8988T (cell line): Measurements from ENCODE around the gene SEPTIN7.
A peak's percentile ranks its signal among the peaks of the same experiment; 100 is the strongest.
"Not testable (repeated sequence)": the region's sequence is repeated elsewhere in the genome, so short reads cannot be mapped to it uniquely, and the experiment has no call there.

Experiments used
- DNase-seq: peaks from one replicate; pipeline ENCODE4 v3.0.0; 2011

SEPTIN7 gene

DNA sequence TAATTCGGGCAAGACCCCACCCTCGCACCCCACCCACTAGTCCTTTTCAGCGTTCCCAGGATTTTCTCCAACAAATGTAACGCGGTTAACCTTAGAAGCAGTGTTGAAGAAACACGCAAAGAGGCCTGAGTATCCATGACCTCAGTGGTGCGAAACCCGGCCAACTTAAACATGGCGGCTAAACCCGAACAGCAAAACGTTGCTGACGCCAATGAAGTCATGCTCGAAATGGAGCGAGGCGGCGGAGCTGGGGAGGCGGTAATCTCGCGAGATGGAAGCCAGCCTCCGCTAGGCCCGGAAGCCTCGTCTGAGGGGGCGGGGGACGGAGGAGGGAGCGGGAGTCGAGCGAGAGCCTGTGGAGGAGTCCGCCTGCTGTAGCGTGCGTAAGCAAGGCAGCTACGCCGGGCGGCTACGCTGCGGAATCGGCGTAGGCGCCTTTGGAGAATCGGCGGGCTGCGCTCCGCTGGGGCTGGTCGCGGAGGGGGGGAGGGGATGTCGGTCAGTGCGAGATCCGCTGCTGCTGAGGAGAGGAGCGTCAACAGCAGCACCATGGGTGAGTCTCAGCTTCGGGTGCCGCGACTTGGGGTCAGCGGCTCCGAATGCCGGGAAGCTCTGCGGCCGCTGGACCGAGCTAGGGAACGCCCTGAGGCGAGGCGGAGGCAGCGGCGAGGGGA is at the start of gene SEPTIN7:
Gene SEPTIN7 (plus strand): TSS at position 340 of the 674 bp plus-strand sequence. CDS start 153 bp downstream, at position 493.
- DNase-seq: peak; percentile 69

DNA sequence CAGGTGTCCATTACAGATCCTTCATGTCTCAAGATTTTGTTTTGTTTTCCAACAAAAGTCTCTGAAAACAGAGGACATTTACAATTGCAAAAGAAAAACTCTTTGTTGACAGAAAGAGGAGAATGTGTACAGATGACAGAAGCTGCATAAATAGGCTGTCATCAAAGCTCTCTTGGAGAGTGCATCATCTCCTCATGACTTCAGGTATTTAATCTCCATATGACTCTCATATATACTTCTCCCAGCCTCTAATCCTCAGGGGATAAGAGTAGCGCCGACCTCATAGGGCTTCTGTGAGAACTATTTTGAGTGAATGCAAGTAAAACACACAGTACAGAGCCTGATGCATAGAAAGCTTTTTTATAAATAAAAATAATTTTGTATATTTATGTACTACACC is 48.1 kb upstream of the SEPTIN7 start:
- no peak for DNase-seq

DNA sequence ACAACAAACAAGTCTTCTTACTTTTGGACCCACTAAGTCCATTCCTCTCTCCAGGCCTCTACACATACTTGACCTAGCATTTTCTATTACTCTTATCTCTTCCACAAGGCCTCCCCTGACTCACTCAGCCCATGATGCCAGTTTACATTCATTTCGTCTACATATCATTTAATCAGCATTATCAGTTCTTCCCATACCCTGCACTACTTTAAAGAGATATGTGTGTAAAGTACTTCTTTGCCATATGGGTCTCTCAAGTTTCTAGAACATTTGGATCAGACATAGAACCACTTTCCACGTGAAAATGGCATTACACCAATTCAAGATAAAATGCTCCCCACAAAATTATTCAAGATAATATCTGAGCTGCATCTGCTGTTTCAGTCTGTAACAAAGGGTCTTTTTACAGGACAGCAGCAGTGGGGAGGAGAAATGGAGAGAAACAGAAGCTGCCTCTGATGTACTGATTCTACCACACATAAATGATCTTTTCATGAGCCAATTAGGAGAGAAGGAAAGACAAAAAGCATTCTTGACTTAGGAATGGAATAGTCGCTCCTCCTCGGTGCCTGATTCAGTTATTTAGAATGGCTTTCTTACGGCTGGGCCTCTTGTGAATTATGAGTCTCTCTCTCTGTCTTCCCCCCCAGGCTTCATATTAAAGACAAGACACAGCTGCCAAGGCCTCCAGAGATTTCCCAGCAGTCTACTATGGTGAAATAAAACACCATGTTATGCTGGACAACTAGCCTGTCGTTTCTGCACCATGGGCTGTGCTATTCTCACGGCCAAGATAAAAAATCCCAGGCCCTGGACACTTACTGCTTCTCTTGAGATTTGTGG is 46.9 kb upstream of the SEPTIN7 start:
- no peak for DNase-seq

DNA sequence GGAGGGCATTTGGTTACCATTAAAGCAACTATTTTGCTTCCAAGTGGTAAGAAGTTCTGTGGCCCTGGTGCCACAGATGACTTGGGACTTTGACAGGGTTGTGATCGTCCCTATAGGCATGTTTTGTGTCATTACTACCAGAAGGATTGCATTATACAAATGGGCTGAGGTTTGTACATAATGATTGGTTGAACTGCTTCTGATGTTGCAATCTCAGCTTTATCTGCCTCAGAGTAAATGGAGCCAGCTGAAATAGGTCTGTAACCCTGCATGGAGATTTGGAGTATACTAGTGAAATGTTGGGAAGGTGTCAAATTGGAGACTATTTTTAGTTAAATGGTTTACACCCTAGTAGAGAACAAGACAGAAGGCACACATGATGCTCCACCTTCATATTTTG is 46.1 kb upstream of the SEPTIN7 start:
- no peak for DNase-seq

DNA sequence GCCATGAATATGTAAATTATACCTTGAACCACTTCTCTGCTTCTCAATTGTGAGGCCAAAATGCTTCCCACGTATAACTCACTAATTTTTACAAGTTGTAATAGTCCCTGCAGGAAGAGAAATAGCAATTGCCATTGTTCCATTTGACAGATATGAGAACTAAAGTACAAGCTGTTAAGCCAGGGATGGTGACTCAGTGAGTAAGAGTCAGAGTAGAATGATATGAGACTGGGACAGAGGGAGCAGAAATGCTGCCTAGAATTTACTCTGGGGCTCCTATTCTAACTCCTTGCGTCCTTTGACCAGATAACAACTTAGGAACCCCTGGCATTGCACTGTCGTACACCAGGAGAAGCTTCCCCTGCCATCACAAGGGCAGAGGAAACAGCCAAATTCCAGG is 45.1 kb upstream of the SEPTIN7 start:
- DNase-seq: no peak

DNA sequence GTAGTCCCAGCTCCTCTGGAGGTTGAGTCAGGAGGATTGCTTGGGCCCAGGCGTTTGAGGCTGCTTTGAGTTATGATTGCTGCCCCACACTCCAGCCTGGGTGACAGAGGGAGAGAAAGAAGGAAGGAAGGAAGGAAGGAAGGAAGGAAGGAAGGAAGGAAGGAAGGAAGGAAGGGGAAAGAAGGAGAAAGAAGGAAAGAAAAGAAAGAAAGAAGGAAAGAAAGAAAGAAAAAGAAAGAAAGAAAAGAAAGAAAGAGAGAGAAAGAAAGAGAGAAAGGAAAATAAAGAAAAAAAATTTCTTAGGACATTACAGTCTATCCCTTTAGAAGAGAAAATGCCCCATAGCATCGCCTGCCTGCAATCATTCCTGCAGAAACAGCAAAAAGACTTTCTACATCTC is 44.4 kb upstream of the SEPTIN7 start:
- DNase-seq: not testable (repeated sequence)

DNA sequence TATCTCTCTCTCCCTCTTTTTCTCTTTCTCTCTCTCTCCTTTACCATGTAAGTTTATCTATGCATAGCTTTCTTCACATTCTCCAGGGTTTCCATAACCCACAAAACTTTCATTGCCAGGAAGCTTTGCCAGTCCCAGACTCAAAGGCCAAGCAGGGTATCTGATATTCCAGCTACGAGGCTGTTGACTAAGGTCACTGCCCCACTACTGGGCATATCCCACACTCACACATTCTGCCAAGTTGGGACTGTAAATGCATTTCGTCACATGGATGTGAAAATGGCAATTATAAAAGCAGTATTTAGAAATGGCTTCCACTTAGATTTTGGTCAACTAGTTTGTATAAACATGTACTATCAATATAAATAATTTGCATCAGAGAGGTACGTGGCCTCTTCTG is 43.3 kb upstream of the SEPTIN7 start:
- no peak for DNase-seq

DNA sequence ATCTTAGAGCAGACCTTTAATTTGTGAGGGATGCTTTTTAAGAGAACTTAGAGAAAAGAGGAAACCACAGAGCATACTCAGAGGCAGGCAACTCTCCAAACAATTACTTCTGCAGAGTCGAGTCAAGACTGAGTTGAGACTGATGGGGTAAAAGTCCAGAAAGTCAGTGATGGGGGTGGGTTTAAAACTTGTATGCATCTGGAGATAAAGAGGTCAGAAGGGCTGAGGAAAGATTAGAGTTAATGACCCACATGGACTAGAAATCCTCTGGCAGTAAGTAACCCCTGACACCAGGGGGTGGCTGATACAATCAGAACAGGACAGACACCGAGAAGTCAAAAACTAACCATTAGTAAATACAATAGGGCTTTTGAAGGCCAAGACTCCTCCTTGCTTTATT is 42.4 kb upstream of the SEPTIN7 start:
- peak; percentile 13 for DNase-seq

DNA sequence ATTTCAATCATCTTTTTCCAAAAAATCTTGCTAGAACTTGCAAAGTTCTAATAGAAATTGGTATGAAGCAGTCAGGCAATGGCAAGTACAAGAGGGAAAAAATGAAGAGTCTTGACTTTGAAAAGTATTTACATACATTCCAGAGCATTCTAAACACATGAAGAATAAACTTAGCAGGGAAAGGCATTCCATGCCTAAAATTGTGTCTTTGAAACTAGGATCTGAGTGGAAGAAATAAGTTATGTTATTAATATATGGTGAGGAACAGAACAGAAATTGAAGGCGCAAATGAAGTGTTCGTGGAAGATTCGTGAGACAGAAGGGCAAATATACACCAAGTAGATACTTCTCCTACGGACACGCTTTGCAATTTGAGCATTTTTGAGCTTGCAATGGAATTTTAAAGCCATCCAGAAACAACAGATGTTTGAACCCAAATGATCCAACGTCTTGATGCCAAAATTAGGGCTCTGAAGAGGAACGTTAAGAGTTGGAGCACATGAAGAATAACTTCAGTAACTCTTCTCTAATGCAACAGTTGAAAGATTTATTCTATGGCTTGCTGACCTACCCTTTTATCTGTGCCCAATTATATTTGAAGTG is 40.6 kb upstream of the SEPTIN7 start:
- DNase-seq: no peak

DNA sequence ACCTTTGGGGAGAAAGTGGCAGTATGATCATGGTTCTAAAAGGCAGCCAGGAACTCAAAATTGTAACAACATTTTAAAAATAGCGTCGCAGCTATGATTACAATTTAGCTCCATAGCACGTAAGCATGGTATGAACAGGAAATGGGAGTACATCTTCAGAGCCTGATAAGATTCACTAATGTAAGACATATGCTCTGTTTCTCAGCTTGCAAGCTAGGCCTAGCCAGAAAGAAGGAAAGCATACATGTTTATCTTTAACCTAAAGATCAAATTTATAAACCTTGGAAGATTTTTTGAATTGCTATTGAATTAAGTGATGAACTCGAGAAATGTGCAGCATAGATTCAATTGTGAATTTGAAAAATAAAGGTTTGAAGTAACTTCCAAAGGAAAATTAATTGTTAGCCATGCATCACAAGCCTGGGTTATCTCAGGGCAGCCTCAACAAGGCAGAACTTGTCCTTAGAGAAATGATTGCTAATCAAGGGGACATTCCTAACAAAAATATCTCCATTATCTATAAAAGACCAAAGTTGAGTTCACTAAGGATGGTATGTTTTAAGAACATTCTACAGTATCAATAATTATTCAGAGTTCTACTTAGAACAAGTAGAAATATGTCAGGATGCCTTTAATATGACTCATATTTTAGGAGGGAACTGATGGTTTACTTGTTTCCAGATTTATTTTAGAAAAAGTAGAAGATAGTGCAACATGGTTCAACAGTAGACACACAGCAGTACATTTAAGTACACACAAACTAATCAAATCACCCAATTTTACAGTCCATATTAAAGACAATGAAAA is 38.8 kb upstream of the SEPTIN7 start:
- DNase-seq: no peak

DNA sequence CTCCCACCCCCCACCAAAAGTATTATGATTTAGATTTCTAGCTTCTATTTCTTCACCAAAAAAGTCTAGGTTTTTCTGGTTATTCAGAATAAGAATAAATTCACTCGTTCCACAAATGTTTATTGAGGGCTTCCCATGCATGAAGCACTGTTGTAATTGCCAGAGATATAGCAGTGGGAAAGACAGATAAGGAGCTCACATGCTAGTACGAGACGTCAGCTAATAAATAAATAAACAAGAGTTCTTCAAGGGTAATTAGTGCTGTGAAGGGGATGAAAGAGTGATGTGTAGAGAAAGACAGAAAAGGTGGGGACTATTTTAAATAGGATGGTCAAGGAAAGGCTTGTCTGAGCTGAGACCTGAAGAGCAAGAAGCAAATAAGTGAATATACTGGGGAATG is 38.1 kb upstream of the SEPTIN7 start:
- no peak for DNase-seq

DNA sequence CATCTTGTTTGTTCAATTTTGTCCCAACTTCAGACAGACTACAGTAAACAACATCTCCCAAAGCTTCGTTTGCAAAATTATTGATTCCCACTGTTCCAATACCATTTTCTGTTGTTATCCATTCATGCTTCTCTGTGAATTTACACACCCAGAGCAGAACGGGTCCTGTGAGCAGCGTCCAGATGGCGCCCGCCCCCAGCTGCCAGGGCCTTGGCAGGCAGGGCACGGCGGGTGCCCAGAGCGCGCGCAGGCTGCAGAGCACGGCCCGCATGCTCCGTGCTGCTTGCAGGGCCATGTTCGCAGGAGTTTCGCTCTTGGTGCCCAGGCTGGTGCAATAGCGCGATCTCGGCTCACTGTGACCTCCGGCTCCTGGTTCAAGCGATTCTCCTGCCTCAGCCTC is 32.5 kb upstream of the SEPTIN7 start:
- DNase-seq: no peak

DNA sequence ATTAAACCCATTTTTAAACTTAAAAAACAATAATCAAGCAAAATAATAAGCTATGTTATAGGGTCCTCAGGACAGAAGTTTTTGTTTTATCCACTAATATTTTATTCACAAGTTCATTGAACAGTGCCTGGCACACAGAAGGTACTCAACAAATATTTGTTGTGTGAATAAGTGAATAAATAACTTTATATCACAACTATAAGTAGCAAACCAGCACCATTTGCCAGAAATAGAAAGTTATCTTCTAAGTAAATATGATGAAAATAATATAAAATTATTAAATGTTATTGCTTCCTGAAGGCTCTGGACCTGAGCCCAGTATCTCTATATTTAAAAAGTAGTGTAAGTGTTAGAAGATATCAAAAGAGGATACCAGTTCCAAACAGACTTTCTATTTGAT is 29.1 kb upstream of the SEPTIN7 start:
- DNase-seq: no peak

DNA sequence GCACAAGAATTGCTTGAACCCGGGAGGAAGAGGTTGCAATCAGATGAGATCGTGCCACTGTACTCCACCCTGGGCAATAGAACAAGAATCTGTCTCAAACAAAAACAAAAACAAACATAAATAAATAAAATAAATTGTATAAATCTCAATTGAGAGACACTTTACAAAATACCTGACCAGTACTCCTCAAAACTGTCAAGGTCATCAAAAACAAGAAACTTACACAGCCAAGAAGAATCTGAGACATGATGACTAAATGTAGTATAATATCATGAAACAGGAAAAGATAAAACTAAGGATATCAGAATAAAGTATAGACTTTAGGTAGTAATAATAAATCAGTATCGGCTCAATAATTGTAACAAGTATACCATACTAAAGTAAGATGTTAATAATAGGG is 26.9 kb upstream of the SEPTIN7 start:
- DNase-seq: no peak

DNA sequence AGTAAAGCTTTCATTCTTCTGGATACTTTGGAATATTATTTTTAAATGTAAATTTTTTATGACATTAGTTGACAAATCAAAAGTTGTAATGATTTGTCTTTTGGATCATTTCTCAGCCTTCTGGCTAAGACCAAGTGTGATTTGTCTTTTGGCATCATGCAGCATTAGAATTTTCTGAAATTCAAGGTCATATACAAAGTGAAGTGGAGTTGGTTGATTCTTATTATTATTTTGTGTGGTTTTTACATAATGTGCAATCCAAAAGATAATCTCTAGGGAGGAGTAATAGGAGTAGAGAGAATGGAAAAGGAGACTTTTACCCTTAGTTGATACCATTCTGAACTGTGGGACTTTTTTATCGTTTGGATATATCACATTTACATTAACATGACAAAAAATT is 24.2 kb upstream of the SEPTIN7 start:
- no peak for DNase-seq

DNA sequence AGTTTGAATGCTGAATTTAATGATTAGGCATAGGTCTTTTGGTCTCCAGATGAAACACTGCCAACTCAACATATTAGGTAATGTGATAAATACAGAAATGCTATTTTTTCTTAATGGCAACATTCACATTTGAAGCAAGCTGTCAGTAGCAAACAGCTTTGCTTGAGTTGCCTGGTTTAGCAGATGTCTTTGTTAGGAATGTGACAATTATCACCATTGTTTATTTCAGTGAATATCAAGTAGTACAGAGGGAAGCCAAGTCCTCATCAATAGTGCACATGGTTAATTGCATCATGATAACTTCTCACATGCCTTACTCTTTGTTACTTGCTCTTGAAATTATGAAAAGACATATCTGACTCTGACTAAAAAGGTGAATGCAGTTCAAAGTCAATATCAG is 23.7 kb upstream of the SEPTIN7 start:
- DNase-seq: no peak

DNA sequence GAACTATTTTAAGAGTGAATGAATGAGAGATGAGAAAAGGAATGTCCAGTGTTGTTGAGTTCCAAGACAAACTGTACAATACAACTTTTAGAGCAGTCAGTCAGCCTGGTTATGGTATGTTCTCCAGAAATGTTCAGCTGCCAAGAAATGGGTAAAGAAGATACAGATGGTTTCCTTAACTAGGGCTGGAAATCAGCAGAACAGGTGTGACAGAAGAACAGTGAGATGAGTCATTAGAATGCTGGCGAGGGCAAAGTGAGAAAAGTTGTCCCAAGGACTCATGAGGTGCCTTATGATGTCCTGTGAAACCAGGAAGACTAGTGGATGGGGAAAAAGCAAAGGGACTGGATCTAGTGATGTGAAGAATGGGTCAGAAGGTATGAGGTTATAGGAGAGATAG is 20.8 kb upstream of the SEPTIN7 start:
- no peak for DNase-seq

DNA sequence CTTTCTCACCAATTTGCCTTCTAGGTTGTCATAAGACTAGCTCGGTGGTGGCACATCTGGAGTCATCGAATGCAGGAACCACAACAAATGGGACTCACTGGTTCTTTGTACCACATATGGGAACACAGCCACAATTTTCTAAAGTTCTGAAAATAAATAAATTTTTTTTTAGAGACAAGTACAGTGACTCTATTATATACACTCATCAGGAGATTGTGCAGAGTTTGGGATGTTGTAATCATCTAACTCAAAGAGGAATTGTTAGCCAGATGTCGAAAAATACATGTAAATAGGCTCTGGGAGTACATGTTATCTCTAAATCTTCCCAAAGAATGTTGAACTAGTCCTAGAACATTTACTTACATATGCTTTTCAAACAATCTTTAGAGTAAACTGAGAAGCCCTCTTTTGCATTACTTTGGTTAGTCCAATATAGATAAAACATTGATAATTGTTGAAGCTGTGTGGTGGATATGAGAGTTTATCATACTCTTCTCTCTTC is 19.6 kb upstream of the SEPTIN7 start:
- DNase-seq: no peak

DNA sequence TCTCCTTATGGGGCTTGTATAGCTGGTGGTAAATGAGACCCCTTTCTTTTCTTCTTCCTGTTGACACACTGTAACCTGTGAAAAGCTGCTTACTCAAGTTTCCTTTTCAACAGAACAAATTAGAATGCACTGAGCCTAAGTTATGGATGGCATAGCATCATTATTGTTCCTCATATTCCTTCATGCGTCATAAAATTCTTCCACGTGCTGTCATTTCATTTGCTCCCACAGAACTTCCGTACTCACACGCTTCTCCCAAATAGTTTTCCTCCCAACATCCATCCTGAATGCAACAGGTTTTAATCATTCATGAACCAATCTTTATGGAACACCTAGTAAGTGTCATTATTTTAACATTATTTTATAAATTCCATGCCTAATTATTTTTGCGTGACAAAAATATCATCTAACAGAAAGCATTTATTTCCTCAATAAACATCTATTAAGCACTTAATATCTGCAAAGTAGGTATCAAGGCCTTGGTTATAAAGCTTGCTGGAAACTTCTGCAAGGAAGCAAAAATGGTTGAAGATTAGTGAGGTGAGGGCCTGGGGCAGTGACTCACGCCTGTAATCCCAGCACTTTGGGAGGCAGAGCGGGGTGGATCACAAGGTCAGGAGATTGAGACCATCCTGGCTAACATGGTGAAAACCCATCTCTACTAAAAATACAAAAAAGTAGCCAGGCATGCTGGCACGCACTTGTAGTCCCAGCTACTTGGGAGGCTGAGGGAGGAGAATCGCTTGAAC is 18.9 kb upstream of the SEPTIN7 start:
- DNase-seq: no peak

DNA sequence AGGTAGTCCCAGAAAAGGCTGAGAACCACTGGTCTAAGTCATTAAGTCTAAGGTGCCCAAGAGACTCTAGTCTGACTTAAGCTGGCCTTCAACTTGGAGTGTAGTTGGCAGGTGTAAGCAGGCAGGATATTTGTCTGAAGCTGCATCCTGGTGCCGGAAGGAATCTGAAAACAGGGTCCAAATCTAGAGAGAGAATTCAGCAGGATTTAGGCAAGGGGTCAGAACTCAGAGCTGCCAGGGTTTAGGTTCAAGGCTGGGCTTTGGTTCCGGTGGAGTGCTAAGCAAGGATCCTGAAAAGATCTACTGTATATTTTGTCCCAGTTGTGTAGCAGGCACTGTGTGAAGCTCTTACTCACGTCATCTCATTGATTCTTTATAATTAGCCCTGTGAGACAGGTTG is 16.5 kb upstream of the SEPTIN7 start:
- no peak for DNase-seq

DNA sequence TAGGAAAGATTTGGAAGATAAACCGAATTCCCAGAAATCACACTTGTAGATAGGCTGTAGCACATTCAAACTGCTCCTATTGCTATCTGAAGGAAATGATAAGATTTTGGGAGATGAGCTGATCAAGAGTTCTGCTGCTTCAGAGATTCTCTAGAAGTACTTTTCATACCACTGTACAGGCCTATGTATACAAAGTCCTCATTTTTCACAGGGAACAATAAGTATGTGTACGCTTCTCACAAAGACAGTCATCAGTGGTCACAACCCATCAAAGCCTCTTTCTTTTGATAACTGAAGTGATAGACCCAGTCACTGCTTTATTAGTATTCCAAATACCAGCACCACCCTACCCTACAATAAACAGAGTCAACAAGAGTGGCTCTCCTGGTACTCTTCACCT is 15.6 kb upstream of the SEPTIN7 start:
- no peak for DNase-seq

DNA sequence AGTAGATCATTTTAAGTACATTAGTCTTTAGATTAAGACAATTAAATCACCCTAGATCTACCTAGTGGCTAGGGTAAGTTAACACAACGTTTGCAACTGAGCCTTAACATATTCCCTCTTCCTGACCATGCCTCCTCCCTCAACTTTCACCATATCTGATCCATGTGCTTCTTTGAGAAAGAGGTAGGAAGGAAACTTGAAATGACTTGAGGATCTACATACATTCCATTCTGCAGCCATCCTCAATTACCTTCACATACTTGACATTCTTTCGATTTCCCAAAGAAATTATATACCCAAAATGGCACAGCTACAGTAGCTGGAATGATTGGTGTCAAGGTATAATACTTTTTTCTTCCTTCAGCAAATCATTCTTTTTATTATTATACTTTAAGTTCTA is 12.9 kb upstream of the SEPTIN7 start:
- no peak for DNase-seq
